ENCODE measurements around the gene IL21.

- TF ChIP-seq PATZ1 (CRISPR knock-in tag; IDR thresholded peaks at IDR 0.05; ENCODE audit: borderline replicate concordance) (no peak), TOX (CRISPR knock-in tag; IDR thresholded peaks at IDR 0.05; ENCODE audit: borderline replicate concordance) (no peak), ESRRG (CRISPR knock-in tag; IDR thresholded peaks at IDR 0.05) (no peak), ZC3H10 (CRISPR knock-in tag; IDR thresholded peaks at IDR 0.05) (no peak), ISL1 (CRISPR knock-in tag; IDR thresholded peaks at IDR 0.05) (no peak), CREB5 (CRISPR knock-in tag; IDR thresholded peaks at IDR 0.05; ENCODE audit: low read depth) (no peak), ZFP30 (CRISPR knock-in tag; IDR thresholded peaks at IDR 0.05) (no peak)
Observed at GRCh38 chr4:122577808-122578781, 42.8 kb downstream of the IL21 start.
